Osteocyte (in vitro differentiated cells): ENCODE data around the gene F8. TPM values are rescaled to one million over a fixed set of nuclear protein-coding genes. Genes with fewer than 3 reads are reported as not detected.
"Not testable (repeated sequence)": the region's sequence is repeated elsewhere in the genome, so short reads cannot be mapped to it uniquely, and the experiment has no call there.

ENCODE experiments used
- DNase-seq: peaks from one replicate; pipeline ENCODE4 v3.0.0; 2021; ENCODE audit warnings: mixed read lengths; ENCODE audit not compliant: unreplicated experiment; ENCODE audit errors: extremely low spot score
- H3K27ac Mint-ChIP-seq: one replicate; pipeline ENCODE4 v1.8.0; 2021; ENCODE audit warnings: mild to moderate bottlenecking, mixed read lengths; ENCODE audit not compliant: unreplicated experiment
- H3K27me3 Mint-ChIP-seq: one replicate; pipeline ENCODE4 v1.8.0; 2021; ENCODE audit warnings: mixed read lengths; ENCODE audit not compliant: unreplicated experiment
- H3K36me3 Mint-ChIP-seq: one replicate; pipeline ENCODE4 v1.8.0; 2021; ENCODE audit warnings: mixed read lengths; ENCODE audit not compliant: unreplicated experiment
- H3K4me1 Mint-ChIP-seq: one replicate; pipeline ENCODE4 v1.8.0; 2021; ENCODE audit warnings: mixed read lengths; ENCODE audit not compliant: unreplicated experiment
- H3K4me3 Mint-ChIP-seq: one replicate; pipeline ENCODE4 v1.8.0; 2021; ENCODE audit warnings: mild to moderate bottlenecking, moderate library complexity, mixed read lengths; ENCODE audit not compliant: unreplicated experiment
- H3K9me3 Mint-ChIP-seq: one replicate; pipeline ENCODE4 v1.8.0; 2021; ENCODE audit warnings: mixed read lengths; ENCODE audit not compliant: unreplicated experiment
- total RNA-seq: library from RNA; stranded (reverse); gene quantifications from 2 replicates; pipeline ENCODE4 v1.2.1, GENCODE V29; 2021
- TF ChIP-seq, protein P1 (sequence below): fragments of 200-600 bp; sonication (generic); IDR thresholded peaks from 2 replicates; pipeline ENCODE4 v1.5.0; 2021; ENCODE audit warnings: antibody characterized with exemption, mild to moderate bottlenecking, moderate library complexity

Gene F8
- total RNA-seq, 1 donor from 2014 or later: 2.2 TPM

DNA sequence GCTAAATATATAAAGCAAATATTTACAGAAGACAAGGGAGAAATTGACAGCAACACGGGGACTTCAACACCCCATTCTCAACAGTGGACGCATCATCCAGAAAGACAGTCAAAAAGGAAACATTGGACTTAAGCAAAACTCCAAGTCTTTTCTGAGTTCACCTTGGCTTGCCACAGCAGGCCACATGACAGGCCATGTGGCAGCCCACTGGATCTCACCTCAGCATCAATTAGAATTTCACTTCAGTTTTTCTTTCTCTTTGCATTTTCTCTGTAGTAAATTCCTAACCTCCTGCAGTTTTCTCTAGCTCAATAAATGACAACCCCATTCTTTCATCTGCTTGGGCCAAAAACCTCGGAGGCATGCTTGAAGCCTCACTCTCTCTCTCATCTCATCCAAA, 200.5 kb downstream of the F8 start:
- H3K36me3 Mint-ChIP-seq: no peaks in the 10 kb centered on the region
- H3K4me1 Mint-ChIP-seq: no peaks in the 10 kb centered on the region
- DNase-seq: no peak
- H3K27me3 Mint-ChIP-seq: peaks cover 25% of the 10 kb centered on the region
- H3K9me3 Mint-ChIP-seq: peaks cover 14% of the 10 kb centered on the region
- H3K27ac Mint-ChIP-seq: no peak overlapping the region
- no peak overlapping the region for H3K4me3 Mint-ChIP-seq
- TF ChIP-seq, protein P1, sequence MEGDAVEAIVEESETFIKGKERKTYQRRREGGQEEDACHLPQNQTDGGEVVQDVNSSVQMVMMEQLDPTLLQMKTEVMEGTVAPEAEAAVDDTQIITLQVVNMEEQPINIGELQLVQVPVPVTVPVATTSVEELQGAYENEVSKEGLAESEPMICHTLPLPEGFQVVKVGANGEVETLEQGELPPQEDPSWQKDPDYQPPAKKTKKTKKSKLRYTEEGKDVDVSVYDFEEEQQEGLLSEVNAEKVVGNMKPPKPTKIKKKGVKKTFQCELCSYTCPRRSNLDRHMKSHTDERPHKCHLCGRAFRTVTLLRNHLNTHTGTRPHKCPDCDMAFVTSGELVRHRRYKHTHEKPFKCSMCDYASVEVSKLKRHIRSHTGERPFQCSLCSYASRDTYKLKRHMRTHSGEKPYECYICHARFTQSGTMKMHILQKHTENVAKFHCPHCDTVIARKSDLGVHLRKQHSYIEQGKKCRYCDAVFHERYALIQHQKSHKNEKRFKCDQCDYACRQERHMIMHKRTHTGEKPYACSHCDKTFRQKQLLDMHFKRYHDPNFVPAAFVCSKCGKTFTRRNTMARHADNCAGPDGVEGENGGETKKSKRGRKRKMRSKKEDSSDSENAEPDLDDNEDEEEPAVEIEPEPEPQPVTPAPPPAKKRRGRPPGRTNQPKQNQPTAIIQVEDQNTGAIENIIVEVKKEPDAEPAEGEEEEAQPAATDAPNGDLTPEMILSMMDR: no peak

DNA sequence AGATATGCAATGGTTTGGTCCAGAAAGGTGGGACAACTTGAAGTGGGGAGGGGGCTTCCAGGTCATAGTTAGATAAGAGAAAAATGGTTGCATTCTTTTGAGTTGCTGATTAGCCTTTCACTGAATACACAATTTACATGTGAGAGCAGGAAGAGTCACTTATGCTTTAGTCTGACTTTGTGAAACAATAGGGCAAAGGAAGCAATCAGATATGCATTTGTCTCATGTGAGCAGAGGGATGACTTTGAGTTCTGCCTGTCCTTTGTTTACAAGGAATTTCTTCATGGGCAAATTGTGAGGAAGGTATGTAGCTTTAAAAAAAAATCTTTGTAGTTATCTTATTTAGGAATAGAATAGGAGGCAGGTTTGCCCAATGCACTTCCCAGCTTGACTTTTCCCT, 201.0 kb downstream of the F8 start:
- TF ChIP-seq, protein P1: no peak
- Mint-ChIP-seq H3K27me3 (peaks cover 25% of the 10 kb centered on the region), H3K4me1 (no peaks in the 10 kb centered on the region), H3K4me3 (no peak overlapping the region), H3K36me3 (no peaks in the 10 kb centered on the region), H3K27ac (no peak overlapping the region), H3K9me3 (peaks cover 13% of the 10 kb centered on the region)
- no peak for DNase-seq

DNA sequence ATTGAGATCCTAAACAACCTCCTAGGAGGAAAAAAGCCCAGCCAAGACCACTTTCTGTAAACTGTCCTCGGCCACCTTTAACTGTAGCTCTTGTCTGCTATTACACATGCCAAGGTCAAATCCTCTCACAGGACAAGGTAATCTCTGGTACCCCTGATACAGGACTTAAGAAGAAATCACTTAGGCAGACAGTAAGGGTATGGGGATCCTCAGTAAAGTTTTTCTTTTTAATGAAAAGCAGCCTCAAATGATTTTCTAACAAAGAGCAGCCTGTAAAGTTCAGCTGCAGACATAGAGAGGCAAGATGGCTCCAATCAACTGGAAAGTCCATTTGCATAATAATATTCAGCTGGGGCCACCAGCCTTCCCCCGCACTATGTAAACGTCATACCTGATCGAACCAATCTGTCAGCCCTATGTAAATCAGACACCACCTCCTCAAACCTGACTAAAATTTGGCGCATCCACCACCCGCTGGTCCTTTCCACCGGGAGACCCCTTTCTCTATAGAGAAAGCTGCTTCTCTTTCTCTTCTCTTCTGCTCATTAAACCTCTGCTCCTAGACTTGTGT, 202.7 kb downstream of the F8 start:
- peaks cover 27% of the 10 kb centered on the region for H3K27me3 Mint-ChIP-seq
- no peaks in the 10 kb centered on the region for H3K4me1 Mint-ChIP-seq
- no peak overlapping the region for H3K4me3 Mint-ChIP-seq
- H3K36me3 Mint-ChIP-seq: no peaks in the 10 kb centered on the region
- DNase-seq: no peak
- H3K27ac Mint-ChIP-seq: no peak overlapping the region
- TF ChIP-seq, protein P1: no peak
- peaks cover 8% of the 10 kb centered on the region for H3K9me3 Mint-ChIP-seq

DNA sequence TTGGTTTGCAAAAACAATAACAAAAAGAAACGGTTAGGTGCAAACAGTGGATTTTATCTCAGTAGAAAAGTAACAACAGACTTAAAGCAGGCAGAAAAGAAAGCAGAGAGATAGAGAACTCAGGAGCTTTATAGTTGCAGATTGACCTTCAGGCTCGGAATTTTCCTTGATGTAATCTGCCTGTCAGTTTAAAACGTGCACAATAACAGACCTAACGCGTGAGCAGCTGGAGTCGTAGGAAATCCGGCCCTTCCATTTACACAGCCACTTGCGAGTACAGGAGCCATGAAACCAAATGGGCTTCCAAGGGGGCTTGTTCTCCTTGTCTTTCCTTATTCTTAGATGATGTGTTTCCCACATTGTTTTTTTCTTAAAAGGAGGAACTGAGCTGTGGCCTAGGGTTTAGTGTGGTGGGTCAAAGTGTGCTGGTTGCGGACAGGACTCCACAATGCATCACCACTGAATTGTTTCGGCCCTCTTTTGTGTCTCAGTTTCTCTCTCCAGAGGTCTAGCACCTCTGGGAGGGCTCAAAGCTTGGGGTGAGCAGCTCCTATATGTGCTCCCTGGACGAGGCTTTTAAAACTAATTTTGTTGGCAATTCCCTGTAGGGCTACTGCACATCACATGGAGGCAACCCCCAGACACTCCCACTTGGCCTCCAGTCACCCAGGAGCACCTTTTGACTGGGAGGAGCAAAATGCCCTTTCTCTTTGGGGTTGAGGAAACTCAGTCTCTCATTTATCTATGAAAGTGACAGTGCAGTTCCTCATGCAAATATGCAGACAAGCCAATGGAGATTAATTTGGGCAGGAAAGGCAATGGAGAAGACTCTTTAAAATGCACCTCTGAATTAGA, 203.4 kb downstream of the F8 start:
- H3K27me3 Mint-ChIP-seq: peaks cover 27% of the 10 kb centered on the region
- peaks cover 8% of the 10 kb centered on the region for H3K9me3 Mint-ChIP-seq
- H3K4me3 Mint-ChIP-seq: no peak overlapping the region
- no peak for DNase-seq
- H3K4me1 Mint-ChIP-seq: no peaks in the 10 kb centered on the region
- H3K27ac Mint-ChIP-seq: no peak overlapping the region
- H3K36me3 Mint-ChIP-seq: no peaks in the 10 kb centered on the region
- TF ChIP-seq, protein P1: no peak

DNA sequence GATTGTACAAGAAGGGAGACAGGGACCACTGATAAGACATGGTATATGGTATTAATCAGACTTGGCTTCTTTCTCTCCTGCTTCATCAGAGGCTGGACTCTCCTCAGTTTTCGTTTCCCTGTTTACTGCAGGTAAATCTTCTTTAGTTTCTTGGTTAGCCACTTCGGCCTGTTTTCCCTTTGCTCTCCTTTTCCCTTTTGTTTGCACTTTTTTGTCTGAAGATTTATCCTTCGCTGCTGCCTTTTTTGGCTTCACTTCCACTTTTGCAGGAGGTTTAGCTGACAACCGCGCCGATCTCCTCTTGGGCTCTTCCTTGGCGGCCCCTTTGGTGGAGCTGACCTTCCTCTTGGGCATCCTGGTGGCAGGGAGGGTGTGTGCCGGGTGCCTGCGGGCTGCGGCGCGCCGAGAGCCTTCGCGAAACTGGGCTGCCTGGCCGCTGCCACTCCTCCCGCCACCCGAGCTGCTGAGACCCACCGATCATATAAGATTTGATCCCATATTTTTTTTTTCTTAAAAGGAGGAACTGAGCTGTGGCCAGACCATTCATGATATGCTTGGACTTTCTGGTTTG, 205.4 kb downstream of the F8 start:
- not testable (repeated sequence) for H3K36me3 Mint-ChIP-seq, H3K27ac Mint-ChIP-seq, DNase-seq, H3K9me3 Mint-ChIP-seq, H3K4me3 Mint-ChIP-seq, H3K4me1 Mint-ChIP-seq
- peaks cover 33% of the 10 kb centered on the region for H3K27me3 Mint-ChIP-seq

DNA sequence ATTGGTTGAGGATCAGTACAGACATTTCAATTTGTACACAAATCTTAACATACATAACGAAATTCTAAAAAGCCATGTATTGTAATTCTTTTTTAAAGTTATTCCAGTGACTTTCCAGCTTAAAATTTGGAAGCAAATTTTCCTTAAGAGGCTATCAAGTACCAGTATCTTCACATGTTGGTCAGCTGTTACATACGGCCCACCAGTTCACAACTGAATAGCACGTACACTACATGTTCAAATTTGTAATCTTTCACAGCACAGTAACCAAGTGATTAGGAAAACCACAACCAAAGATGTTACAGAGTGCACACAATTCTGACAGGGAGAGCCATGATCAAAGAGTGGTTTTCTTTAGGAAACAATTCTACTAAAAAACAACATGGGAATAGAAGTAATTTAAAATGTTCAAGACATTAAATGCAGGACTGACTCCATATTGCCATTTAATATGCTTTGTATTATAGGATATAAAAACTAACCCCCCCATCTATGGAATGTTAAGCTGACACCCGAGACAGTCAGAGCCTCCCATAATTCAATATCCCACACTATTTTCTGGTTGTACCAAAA, 206.1 kb downstream of the F8 start:
- H3K4me1 Mint-ChIP-seq: not testable (repeated sequence)

More for the DNA sequence above, 206.1 kb downstream of the F8 start:
- H3K4me3 Mint-ChIP-seq, H3K27ac Mint-ChIP-seq, H3K36me3 Mint-ChIP-seq, DNase-seq: not testable (repeated sequence)
- Mint-ChIP-seq H3K9me3 (peaks cover 11% of the 10 kb centered on the region), H3K27me3 (peaks cover 35% of the 10 kb centered on the region)
